BJ (cell line): ENCODE data around the gene NOS1AP. TPM values are rescaled to one million over a fixed set of nuclear protein-coding genes. Genes with fewer than 3 reads are reported as not detected.
A peak's percentile ranks its signal among the peaks of the same experiment; 100 is the strongest.

Experiments
- CTCF ChIA-PET: fragments of 350-600 bp; formaldehyde crosslinking; extraction: SDS; loops from one replicate; lab custom pipeline; 2021; ENCODE audit warnings: antibody characterized with exemption, inconsistent platforms; lab: Yijun Ruan, JAX
- POLR2A ChIA-PET: fragments of 300-600 bp; sonication (Branson Sonifier 250); formaldehyde crosslinking; extraction: SDS; loops from one replicate; lab custom pipeline; 2021; ENCODE audit warnings: antibody characterized with exemption; lab: Charles Lee
- DNase-seq: peaks from one replicate; pipeline ENCODE4 v3.0.0-alpha.2; 2011; ENCODE audit warnings: low read depth
- H3K27me3 ChIP-seq: 2 replicates; pipeline ENCODE4 v1.6.0; 2011; ENCODE audit warnings: low read length; ENCODE audit not compliant: control insufficient read depth, insufficient read depth
- H3K36me3 ChIP-seq: 2 replicates; pipeline ENCODE4 v1.5.1; 2011; ENCODE audit warnings: low read length; ENCODE audit not compliant: control insufficient read depth, insufficient read depth
- H3K4me3 ChIP-seq: 2 replicates; pipeline ENCODE4 v1.5.1; 2011; ENCODE audit warnings: low read depth, mild to moderate bottlenecking, control low read depth, low read length
- CTCF ChIP-seq: IDR thresholded peaks from 2 replicates; pipeline ENCODE4 v1.5.1; 2011; ENCODE audit warnings: low read depth, mild to moderate bottlenecking, control low read depth, inconsistent platforms, low read length, moderate library complexity; ENCODE audit not compliant: insufficient read depth
- polyA plus RNA-seq: library from polyadenylated mRNA; depleted of rRNA; stranded (reverse); fragments of >200 nt; gene quantifications from 2 replicates; pipeline ENCODE4 v1.2.3, GENCODE V29; 2011

The NOS1AP gene
- polyA plus RNA-seq, 1 experiment, result 0.50 TPM

- H3K36me3 ChIP-seq, result no peaks in the 10 kb centered on the region
- H3K27me3 ChIP-seq, result no peaks in the 10 kb centered on the region
- no peak overlapping the region for H3K4me3 ChIP-seq
- TF ChIP-seq CTCF, result no peak
- ChIA-PET POLR2A (no interaction called here), CTCF (interaction anchor here (1.1 to 1.6 kb wide), 2 partner anchors 12 to 59 kb away, joined by 3 to 5 read pairs; partner anchors contain the start of gene NOS1AP)
- DNase-seq, result no peak
Observed at GRCh38 chr1:162128693-162129356, 59.3 kb downstream of the NOS1AP start.

- CTCF ChIA-PET, result no interaction called here
Observed at GRCh38 chr1:162130308-162130707, 60.8 kb downstream of the NOS1AP start.

GRCh38 chr1:162131400-162132321 lies 62.2 kb downstream of the NOS1AP start:
- no peak overlapping the region for H3K4me3 ChIP-seq
- H3K27me3 ChIP-seq, result no peaks in the 10 kb centered on the region
- CTCF ChIA-PET, result no interaction called here
- POLR2A ChIA-PET, result no interaction called here
- H3K36me3 ChIP-seq, result no peaks in the 10 kb centered on the region
- no peak for DNase-seq
- TF ChIP-seq CTCF, result no peak

More at GRCh38 chr1:162130308-162130707, 60.8 kb downstream of the NOS1AP start:
- POLR2A ChIA-PET, result no interaction called here
- no peak for TF ChIP-seq CTCF
- no peaks in the 10 kb centered on the region for H3K36me3 ChIP-seq
- no peaks in the 10 kb centered on the region for H3K27me3 ChIP-seq
- no peak for DNase-seq
- H3K4me3 ChIP-seq, result no peak overlapping the region

- no peak for TF ChIP-seq CTCF
- H3K27me3 ChIP-seq, result no peaks in the 10 kb centered on the region
- no peak overlapping the region for H3K4me3 ChIP-seq
- POLR2A ChIA-PET, result no interaction called here
- peak; percentile 52 for DNase-seq
- no peaks in the 10 kb centered on the region for H3K36me3 ChIP-seq
- CTCF ChIA-PET, result no interaction called here
Observed at GRCh38 chr1:162133566-162133965, 64.1 kb downstream of the NOS1AP start.

GRCh38 chr1:162134646-162135045 lies 65.2 kb downstream of the NOS1AP start:
- ChIA-PET CTCF (no interaction called here), POLR2A (no interaction called here)
- H3K36me3 ChIP-seq, result no peaks in the 10 kb centered on the region
- H3K27me3 ChIP-seq, result no peaks in the 10 kb centered on the region
- no peak overlapping the region for H3K4me3 ChIP-seq
- no peak for TF ChIP-seq CTCF
- DNase-seq, result no peak
